Calu3 (cell line): ENCODE data around the gene ELAPOR1. TPM values are rescaled to one million over a fixed set of nuclear protein-coding genes. Genes with fewer than 3 reads are reported as not detected.
A peak's percentile ranks its signal among the peaks of the same experiment; 100 is the strongest.

Experiments
- Bru-seq: library from RNA; stranded (reverse); fragments of 400-500 nt; gene quantifications from one replicate; lab custom pipeline; 2021; lab: Mats Ljungman, UMichigan
- BruChase-seq, 2 experiments: library from RNA; stranded (reverse); fragments of 400-500 nt; gene quantifications; one replicate each; lab custom pipeline; 2021; lab: Mats Ljungman, UMichigan
- BruUV-seq: library from RNA; stranded (reverse); fragments of 400-500 nt; replicated peaks from 2 replicates; lab custom pipeline; 2021; lab: Mats Ljungman, UMichigan
- CTCF ChIA-PET: fragments of 300-600 bp; sonication (Branson Sonifier 250); formaldehyde crosslinking; loops from one replicate; lab custom pipeline; 2022; ENCODE audit warnings: antibody characterized with exemption; lab: Charles Lee
- DNase-seq: peaks from one replicate; pipeline ENCODE4 v3.0.0; 2022
- H3K27ac Mint-ChIP-seq: one replicate; pipeline ENCODE4 v1.8.0; 2022; ENCODE audit warnings: mixed read lengths; ENCODE audit not compliant: unreplicated experiment
- H3K27me3 Mint-ChIP-seq: one replicate; pipeline ENCODE4 v1.8.0; 2022; ENCODE audit warnings: mixed read lengths; ENCODE audit not compliant: unreplicated experiment
- H3K36me3 Mint-ChIP-seq: one replicate; pipeline ENCODE4 v1.8.0; 2022; ENCODE audit warnings: mild to moderate bottlenecking, moderate library complexity, mixed read lengths; ENCODE audit not compliant: insufficient read depth, unreplicated experiment
- H3K4me1 Mint-ChIP-seq: one replicate; pipeline ENCODE4 v1.8.0; 2022; ENCODE audit warnings: mild to moderate bottlenecking, low read depth, mixed read lengths; ENCODE audit not compliant: unreplicated experiment
- H3K4me3 Mint-ChIP-seq: one replicate; pipeline ENCODE4 v1.8.0; 2022; ENCODE audit warnings: mild to moderate bottlenecking, low read depth, moderate library complexity, mixed read lengths; ENCODE audit not compliant: unreplicated experiment
- H3K9me3 Mint-ChIP-seq: one replicate; pipeline ENCODE4 v1.8.0; 2022; ENCODE audit warnings: low read depth, mixed read lengths; ENCODE audit not compliant: unreplicated experiment
- intact Hi-C: fragments of 100-400 bp; cut with micrococcal nuclease; formaldehyde crosslinking; loops from one replicate; pipeline ENCODE4 v1.10.0; 2022; ENCODE audit not compliant: unreplicated experiment
- long read RNA-seq: library from polyadenylated mRNA; stranded (forward); transcript quantifications from one replicate; pipeline ENCODE4 v2.0.0, GENCODE V29; 2022
- total RNA-seq: library from RNA; stranded (reverse); gene quantifications from 2 replicates; pipeline ENCODE4 v1.2.3, GENCODE V29; 2022
- TF ChIP-seq, protein P1 (sequence below): fragments of 200-600 bp; IDR thresholded peaks from one replicate; pipeline ENCODE4 v1.8.0; 2022; ENCODE audit warnings: antibody characterized with exemption; ENCODE audit not compliant: unreplicated experiment

The ELAPOR1 gene, protein sequence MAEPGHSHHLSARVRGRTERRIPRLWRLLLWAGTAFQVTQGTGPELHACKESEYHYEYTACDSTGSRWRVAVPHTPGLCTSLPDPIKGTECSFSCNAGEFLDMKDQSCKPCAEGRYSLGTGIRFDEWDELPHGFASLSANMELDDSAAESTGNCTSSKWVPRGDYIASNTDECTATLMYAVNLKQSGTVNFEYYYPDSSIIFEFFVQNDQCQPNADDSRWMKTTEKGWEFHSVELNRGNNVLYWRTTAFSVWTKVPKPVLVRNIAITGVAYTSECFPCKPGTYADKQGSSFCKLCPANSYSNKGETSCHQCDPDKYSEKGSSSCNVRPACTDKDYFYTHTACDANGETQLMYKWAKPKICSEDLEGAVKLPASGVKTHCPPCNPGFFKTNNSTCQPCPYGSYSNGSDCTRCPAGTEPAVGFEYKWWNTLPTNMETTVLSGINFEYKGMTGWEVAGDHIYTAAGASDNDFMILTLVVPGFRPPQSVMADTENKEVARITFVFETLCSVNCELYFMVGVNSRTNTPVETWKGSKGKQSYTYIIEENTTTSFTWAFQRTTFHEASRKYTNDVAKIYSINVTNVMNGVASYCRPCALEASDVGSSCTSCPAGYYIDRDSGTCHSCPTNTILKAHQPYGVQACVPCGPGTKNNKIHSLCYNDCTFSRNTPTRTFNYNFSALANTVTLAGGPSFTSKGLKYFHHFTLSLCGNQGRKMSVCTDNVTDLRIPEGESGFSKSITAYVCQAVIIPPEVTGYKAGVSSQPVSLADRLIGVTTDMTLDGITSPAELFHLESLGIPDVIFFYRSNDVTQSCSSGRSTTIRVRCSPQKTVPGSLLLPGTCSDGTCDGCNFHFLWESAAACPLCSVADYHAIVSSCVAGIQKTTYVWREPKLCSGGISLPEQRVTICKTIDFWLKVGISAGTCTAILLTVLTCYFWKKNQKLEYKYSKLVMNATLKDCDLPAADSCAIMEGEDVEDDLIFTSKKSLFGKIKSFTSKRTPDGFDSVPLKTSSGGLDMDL
- 0.45 TPM in 1 of 2 replicates, not detected in the other for total RNA-seq
- Bru-seq, nascent RNA = percentile 8 among the genes with signal in this experiment
- BruChase-seq, experiment 1, labeled RNA remaining after a 6-hour chase = percentile 13 among the genes with signal in this experiment
- BruChase-seq, experiment 2, labeled RNA remaining after a 2-hour chase = percentile 12 among the genes with signal in this experiment
- long read RNA-seq = 0 reads

DNA sequence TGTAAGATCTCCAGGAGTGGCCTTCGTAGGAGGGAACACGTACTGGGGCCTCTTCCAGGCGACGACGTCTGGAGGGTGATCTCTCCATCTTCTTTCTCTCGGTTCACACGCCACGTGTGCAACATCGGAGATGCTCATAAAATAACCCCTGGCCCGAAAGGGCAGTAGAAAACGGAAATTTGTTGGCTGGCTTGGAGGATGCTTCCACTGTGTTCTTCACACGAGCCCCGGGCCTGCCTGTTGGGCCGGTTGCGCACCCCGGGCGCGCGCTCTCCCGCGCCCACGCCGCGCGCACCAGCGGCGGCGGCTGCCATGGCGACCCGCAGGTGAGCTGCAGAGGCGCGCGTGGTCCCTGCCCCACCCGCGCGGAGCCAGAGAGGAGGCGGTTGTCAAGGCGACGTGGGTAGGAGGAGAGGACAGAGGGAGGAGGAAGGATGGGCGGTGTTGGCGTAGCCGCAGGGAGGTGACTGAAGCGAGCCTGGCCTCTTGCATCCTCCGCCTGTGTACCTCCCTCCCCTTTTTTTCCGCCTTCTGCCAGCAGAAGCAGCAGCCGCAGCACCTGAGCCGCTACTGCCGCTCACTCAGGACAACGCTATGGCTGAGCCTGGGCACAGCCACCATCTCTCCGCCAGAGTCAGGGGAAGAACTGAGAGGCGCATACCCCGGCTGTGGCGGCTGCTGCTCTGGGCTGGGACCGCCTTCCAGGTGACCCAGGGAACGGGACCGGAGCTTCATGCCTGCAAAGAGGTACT is at the start of gene ELAPOR1:
ELAPOR1 (plus strand) TSS at position 526 of the 752 bp plus-strand sequence; CDS start at position 595, 69 bp downstream.
- peak within 1 kb of the TSS; percentile 70 for H3K27ac Mint-ChIP-seq
- BruUV-seq = no TSS peak
- peaks cover 63% of the 10 kb centered on the region for H3K27me3 Mint-ChIP-seq
- H3K9me3 Mint-ChIP-seq = no peaks in the 10 kb centered on the region
- H3K36me3 Mint-ChIP-seq = peaks cover 5% of the 10 kb centered on the region
- TF ChIP-seq, protein P1, sequence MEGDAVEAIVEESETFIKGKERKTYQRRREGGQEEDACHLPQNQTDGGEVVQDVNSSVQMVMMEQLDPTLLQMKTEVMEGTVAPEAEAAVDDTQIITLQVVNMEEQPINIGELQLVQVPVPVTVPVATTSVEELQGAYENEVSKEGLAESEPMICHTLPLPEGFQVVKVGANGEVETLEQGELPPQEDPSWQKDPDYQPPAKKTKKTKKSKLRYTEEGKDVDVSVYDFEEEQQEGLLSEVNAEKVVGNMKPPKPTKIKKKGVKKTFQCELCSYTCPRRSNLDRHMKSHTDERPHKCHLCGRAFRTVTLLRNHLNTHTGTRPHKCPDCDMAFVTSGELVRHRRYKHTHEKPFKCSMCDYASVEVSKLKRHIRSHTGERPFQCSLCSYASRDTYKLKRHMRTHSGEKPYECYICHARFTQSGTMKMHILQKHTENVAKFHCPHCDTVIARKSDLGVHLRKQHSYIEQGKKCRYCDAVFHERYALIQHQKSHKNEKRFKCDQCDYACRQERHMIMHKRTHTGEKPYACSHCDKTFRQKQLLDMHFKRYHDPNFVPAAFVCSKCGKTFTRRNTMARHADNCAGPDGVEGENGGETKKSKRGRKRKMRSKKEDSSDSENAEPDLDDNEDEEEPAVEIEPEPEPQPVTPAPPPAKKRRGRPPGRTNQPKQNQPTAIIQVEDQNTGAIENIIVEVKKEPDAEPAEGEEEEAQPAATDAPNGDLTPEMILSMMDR = no peak
- peaks cover 27% of the 10 kb centered on the region for H3K4me1 Mint-ChIP-seq
- peak; percentile 12 for DNase-seq
- intact Hi-C loops = loop anchor here (5.0 kb wide), 1 partner anchor 79 kb away; no protein-coding TSS in a partner anchor
- H3K4me3 Mint-ChIP-seq = peak within 1 kb of the TSS; percentile 62
- CTCF ChIA-PET = no interaction called here

DNA sequence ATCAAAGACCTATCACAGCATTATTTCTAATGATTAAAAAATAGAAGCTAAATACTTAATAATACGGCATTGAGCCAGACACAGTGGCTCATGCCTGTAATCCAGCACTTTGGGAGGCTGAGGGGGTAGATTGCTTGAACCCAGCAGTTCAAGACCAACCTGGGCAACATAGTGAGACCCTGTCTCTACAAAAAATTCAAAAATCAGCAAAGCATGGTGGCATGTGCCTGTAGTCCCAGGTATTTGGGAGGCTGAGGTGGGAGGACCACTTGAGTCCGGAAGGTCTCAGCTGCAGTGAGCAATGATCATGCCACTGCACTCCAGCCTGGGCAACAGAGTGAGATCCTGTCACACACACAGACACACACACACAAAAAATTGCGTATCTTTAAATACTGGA is 48.8 kb upstream of the ELAPOR1 start:
- no peaks in the 10 kb centered on the region for H3K9me3 Mint-ChIP-seq
- H3K4me1 Mint-ChIP-seq = no peaks in the 10 kb centered on the region
- no peak for DNase-seq
- no peaks in the 10 kb centered on the region for H3K27me3 Mint-ChIP-seq
- TF ChIP-seq, protein P1 = no peak
- H3K36me3 Mint-ChIP-seq = peaks cover 5% of the 10 kb centered on the region
- CTCF ChIA-PET = interaction anchor here (0.7 kb wide), 1 partner anchor 127 kb away, joined by 5 read pairs; no protein-coding TSS in a partner anchor
- intact Hi-C loops = no loop called here
- no peak overlapping the region for H3K27ac Mint-ChIP-seq
- no peak overlapping the region for H3K4me3 Mint-ChIP-seq
- BruUV-seq = no TSS peak

DNA sequence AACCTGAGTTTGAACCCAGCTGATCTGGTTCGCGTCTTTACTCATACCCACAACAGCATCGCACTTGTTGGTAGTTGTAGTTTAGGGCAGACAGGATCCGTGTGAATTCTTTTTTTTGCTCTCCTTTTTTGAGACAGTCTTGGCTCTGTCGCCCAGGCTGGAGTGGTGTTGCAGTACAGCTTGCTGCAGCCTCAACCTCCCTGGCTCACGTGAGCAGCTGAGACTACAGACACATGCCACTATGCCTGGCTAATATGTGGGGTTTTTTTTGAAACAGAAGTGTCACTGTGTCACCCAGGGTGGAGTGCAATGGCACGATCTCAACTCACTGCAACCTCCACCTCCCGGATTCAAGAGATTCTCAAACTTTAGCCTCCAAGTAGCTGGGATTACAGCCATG is 46.0 kb upstream of the ELAPOR1 start:
- Mint-ChIP-seq H3K4me3 (no peak overlapping the region), H3K27me3 (no peaks in the 10 kb centered on the region), H3K9me3 (no peaks in the 10 kb centered on the region), H3K4me1 (no peaks in the 10 kb centered on the region), H3K36me3 (peaks cover 5% of the 10 kb centered on the region), H3K27ac (no peak overlapping the region)
- CTCF ChIA-PET = no interaction called here
- BruUV-seq = no TSS peak
- intact Hi-C loops = no loop called here
- TF ChIP-seq, protein P1 = no peak
- DNase-seq = no peak
